OCI-LY3 (cell line): ENCODE measurements around the gene OGG1.

Source experiments
- CTCF ChIP-seq: fragments of 200-600, 300-600 bp; sonication (generic); IDR thresholded peaks from 2 replicates; pipeline ENCODE4 v1.5.1; 2014; ENCODE audit warnings: antibody characterized with exemption, low read length, low read depth
- EZH2phosphoT487 ChIP-seq: fragments of 200-600 bp; shearing (Covaris generic); IDR thresholded peaks from 2 replicates; pipeline ENCODE4 v1.6.1; 2018; ENCODE audit warnings: antibody characterized with exemption, mixed run types, low read depth

- TF ChIP-seq CTCF = no peak
- TF ChIP-seq EZH2phosphoT487 = no peak
Observed at GRCh38 chr3:9768141-9768775, 18.5 kb downstream of the OGG1 start.
